Liver (tissue), 3 donors: Measurements from ENCODE around the gene STK39.

ENCODE experiments used
- TAF1 ChIP-seq: conservative IDR thresholded peaks from 2 replicates; pipeline ENCODE4 v1.6.1; 2016; ENCODE audit warnings: antibody characterized with exemption, mild to moderate bottlenecking
- TF ChIP-seq, protein P1 (sequence below): fragments of 150-350 bp; IDR thresholded peaks from 2 replicates; pipeline ENCODE4 v1.5.1; 2017; ENCODE audit warnings: improper control_type of control experiment, low read depth, low read length; ENCODE audit not compliant: missing input control
- donor health status: healthy.
- donor health status: healthy.

DNA sequence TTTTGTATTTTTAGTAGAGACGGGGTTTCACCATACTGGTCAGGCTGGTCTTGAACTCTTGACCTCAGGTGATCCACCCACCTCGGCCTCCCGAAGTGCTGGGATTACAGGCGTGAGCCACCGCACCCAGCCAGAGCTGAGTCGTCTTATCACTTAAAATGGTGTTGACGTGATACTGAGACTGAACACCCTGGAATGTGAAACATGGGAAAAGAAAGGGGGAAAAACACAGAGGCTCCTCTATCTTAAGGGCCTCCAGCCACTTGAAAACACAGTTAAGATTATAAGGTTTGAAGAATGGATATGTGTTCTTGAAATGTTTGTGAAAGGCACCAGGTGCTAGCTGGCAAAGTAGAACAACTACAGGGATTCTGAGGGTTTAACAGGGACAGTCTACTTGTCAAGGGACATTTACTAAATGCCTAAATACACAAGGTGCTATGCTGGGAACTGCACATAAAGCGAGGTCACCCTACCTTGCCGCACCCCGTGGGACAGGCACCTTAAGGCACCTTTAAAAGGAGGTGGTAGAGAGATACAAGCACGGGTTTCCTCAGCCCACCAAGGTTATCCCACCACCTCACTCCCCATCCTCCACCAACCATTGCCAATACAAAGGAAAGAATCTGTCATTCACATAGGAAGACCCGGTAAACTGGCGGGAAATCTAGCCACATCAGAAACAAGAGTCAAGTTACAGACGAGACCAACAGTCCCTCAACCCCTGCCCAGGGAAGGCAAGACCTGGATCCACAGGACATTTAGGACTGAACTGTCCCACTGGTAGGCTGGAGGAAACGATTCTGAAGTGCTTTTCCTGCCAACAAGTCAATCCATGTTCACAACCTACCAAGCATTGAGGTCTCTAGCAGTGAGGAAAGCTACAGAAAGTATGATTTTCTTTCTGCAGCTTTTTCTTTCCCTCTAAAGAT lies 43.4 kb downstream of the STK39 start:
- TF ChIP-seq, protein P1, sequence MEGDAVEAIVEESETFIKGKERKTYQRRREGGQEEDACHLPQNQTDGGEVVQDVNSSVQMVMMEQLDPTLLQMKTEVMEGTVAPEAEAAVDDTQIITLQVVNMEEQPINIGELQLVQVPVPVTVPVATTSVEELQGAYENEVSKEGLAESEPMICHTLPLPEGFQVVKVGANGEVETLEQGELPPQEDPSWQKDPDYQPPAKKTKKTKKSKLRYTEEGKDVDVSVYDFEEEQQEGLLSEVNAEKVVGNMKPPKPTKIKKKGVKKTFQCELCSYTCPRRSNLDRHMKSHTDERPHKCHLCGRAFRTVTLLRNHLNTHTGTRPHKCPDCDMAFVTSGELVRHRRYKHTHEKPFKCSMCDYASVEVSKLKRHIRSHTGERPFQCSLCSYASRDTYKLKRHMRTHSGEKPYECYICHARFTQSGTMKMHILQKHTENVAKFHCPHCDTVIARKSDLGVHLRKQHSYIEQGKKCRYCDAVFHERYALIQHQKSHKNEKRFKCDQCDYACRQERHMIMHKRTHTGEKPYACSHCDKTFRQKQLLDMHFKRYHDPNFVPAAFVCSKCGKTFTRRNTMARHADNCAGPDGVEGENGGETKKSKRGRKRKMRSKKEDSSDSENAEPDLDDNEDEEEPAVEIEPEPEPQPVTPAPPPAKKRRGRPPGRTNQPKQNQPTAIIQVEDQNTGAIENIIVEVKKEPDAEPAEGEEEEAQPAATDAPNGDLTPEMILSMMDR, result no peak
- TF ChIP-seq TAF1, result no peak
